ENCODE data around the gene ST6GALNAC5. TPM values are rescaled to one million over a fixed set of nuclear protein-coding genes. Genes with fewer than 3 reads are reported as not detected.

ST6GALNAC5 gene
- total RNA-seq, 4 donors from 2014 or later, result 0.16 TPM; not detected in 3

GRCh38 chr1:77040826-77041225 lies 173.5 kb downstream of the ST6GALNAC5 start:
- ATAC-seq, result no peak
- TF ChIP-seq POLR2A (IDR thresholded peaks at IDR 0.05) (no peak), CTCF (IDR thresholded peaks at IDR 0.05 in 4 of 5, conservative IDR thresholded peaks at IDR 0.05 in 1 of 5) (no peak)
- no peak overlapping the region for H3K27ac ChIP-seq

GRCh38 chr1:77044133-77044849 lies 177.0 kb downstream of the ST6GALNAC5 start:
- DNase-seq (no peak), ATAC-seq (no peak)
- Histone ChIP-seq H3K27me3 (no peaks in the 10 kb centered on the region), H3K4me3 (no peak overlapping the region), H3K27ac (no peak overlapping the region), H3K36me3 (no peaks in the 10 kb centered on the region), H3K9me3 (no peaks in the 10 kb centered on the region), H3K4me1 (no peaks in the 10 kb centered on the region)
- in situ Hi-C loops (cut with MboI; ENCODE audit: low sequenced_read_pairs in 4 of 4), result no loop called here
- intact Hi-C loops (cut with DNase I; ENCODE audit: low total_unique reads), result no loop called here
- no peak for TF ChIP-seq CTCF (IDR thresholded peaks at IDR 0.05 in 4 of 5, conservative IDR thresholded peaks at IDR 0.05 in 1 of 5)
- TF ChIP-seq POLR2A (IDR thresholded peaks at IDR 0.05), result no peak

More at GRCh38 chr1:77040826-77041225, 173.5 kb downstream of the ST6GALNAC5 start:
- DNase-seq, result no peak
- no peak overlapping the region for H3K4me3 ChIP-seq
- H3K36me3 ChIP-seq, result no peaks in the 10 kb centered on the region
- H3K9me3 ChIP-seq, result no peaks in the 10 kb centered on the region
- in situ Hi-C loops (cut with MboI; ENCODE audit: low sequenced_read_pairs in 4 of 4), result no loop called here
- no peaks in the 10 kb centered on the region for H3K4me1 ChIP-seq
- H3K27me3 ChIP-seq, result no peaks in the 10 kb centered on the region
- intact Hi-C loops (cut with DNase I; ENCODE audit: low total_unique reads), result no loop called here

DNA sequence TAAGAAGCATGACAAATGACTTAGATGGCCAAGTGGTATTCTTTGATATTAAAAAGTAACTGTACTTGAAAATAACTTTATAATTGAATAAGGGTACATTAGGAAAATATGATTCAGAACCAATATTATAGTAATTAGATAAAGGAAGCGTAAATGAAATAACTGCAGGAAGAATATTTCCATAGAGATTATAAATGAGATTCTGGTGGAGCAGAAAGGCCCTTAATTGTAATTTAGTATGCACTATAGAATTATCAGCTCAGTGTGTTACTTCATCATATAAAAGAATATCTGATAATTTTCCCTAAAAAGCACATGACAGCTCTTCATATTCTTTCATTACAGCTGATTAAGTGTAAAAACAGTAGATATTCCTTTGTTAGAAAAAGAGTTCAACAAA lies 180.3 kb downstream of the ST6GALNAC5 start:
- in situ Hi-C loops (cut with MboI; ENCODE audit: low sequenced_read_pairs in 4 of 4), result no loop called here
- intact Hi-C loops (cut with DNase I; ENCODE audit: low total_unique reads), result no loop called here
- DNase-seq, result no peak

DNA sequence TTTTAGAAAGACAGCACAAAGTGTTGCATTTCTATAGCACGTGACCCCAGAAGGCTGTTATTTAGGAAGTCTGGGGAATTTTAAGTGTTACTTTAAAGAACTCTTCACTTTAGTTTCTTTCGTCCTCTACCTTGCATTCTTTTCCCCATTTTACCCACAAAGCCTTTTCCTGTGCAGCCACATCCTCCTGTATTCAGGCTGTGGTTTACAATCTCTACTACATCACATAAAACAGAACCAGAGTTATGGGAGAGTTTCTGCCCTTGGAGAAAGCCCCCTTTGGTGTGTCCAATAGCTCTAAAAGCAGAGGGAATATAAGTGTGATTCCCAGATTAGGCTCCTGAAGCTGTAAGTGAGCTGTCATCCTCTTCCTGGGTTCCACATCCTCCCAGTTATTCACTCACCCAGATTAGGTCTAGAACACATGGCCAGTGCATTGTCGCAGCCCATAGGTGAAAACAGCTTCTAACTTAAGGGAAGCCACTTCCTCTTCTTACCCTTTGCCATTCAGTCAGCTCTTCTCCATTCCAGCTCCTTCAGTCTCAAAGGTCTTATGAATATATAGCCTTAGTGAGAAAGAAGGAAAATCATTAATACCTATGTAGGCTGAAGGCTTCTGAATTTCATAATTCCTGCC lies 180.8 kb downstream of the ST6GALNAC5 start:
- DNase-seq (no peak), ATAC-seq (no peak)
- TF ChIP-seq POLR2A (IDR thresholded peaks at IDR 0.05), result no peak
- TF ChIP-seq CTCF (IDR thresholded peaks at IDR 0.05 in 4 of 5, conservative IDR thresholded peaks at IDR 0.05 in 1 of 5), result no peak
- Histone ChIP-seq H3K27me3 (no peaks in the 10 kb centered on the region), H3K4me1 (no peaks in the 10 kb centered on the region), H3K9me3 (no peaks in the 10 kb centered on the region), H3K4me3 (no peak overlapping the region), H3K36me3 (no peaks in the 10 kb centered on the region), H3K27ac (no peak overlapping the region)
- intact Hi-C loops (cut with DNase I; ENCODE audit: low total_unique reads), result no loop called here
- in situ Hi-C loops (cut with MboI; ENCODE audit: low sequenced_read_pairs in 4 of 4), result no loop called here

More for the DNA sequence above, 180.3 kb downstream of the ST6GALNAC5 start:
- Histone ChIP-seq H3K4me1 (no peaks in the 10 kb centered on the region), H3K27ac (no peak overlapping the region), H3K27me3 (no peaks in the 10 kb centered on the region), H3K36me3 (no peaks in the 10 kb centered on the region), H3K4me3 (no peak overlapping the region), H3K9me3 (no peaks in the 10 kb centered on the region)
- TF ChIP-seq POLR2A (IDR thresholded peaks at IDR 0.05) (no peak), CTCF (IDR thresholded peaks at IDR 0.05 in 4 of 5, conservative IDR thresholded peaks at IDR 0.05 in 1 of 5) (no peak)
- no peak for ATAC-seq

Data from gastrocnemius medialis (tissue), 4 donors.